ENCODE measurements around the gene SPATA17.

- TF ChIP-seq CTCF (IDR thresholded peaks at IDR 0.05) (no peak), POLR2A (IDR thresholded peaks at IDR 0.05) (no peak)
Measured at GRCh38 chr1:217791091-217791490, 159.9 kb downstream of the SPATA17 start.

Measured in right lobe of liver (tissue), 4 donors.